Measurements from ENCODE around the gene TFDP2.

The TFDP2 gene

GRCh38 chr3:142124243-142124642, 25.1 kb downstream of the TFDP2 start:
- DNase-seq (ENCODE audit: low read depth), result no peak
- no peak overlapping the region for H3K4me3 ChIP-seq (ENCODE audit: low read length)
- no peak for TF ChIP-seq CTCF (conservative IDR thresholded peaks at IDR 0.05; ENCODE audit: low read depth, low read length)

- TF ChIP-seq CTCF (conservative IDR thresholded peaks at IDR 0.05; ENCODE audit: low read depth, low read length), result no peak
- DNase-seq (ENCODE audit: low read depth), result no peak
- no peak overlapping the region for H3K4me3 ChIP-seq (ENCODE audit: low read length)
Measured at GRCh38 chr3:142120707-142121106, 28.6 kb downstream of the TFDP2 start.

GRCh38 chr3:142118911-142119310, 30.4 kb downstream of the TFDP2 start:
- TF ChIP-seq CTCF (conservative IDR thresholded peaks at IDR 0.05; ENCODE audit: low read depth, low read length), result no peak
- no peak for DNase-seq (ENCODE audit: low read depth)
- H3K4me3 ChIP-seq (ENCODE audit: low read length), result no peak overlapping the region

GRCh38 chr3:142117056-142117851, 32.1 kb downstream of the TFDP2 start:
- TF ChIP-seq CTCF (conservative IDR thresholded peaks at IDR 0.05; ENCODE audit: low read depth, low read length), result no peak
- no peak for DNase-seq (ENCODE audit: low read depth)
- no peak overlapping the region for H3K4me3 ChIP-seq (ENCODE audit: low read length)

GRCh38 chr3:142115867-142116668, 33.3 kb downstream of the TFDP2 start:
- no peak overlapping the region for H3K4me3 ChIP-seq (ENCODE audit: low read length)
- DNase-seq (ENCODE audit: low read depth), result no peak
- no peak for TF ChIP-seq CTCF (conservative IDR thresholded peaks at IDR 0.05; ENCODE audit: low read depth, low read length)

GRCh38 chr3:142112601-142113000, 36.7 kb downstream of the TFDP2 start:
- no peak for DNase-seq (ENCODE audit: low read depth)
- no peak overlapping the region for H3K4me3 ChIP-seq (ENCODE audit: low read length)
- TF ChIP-seq CTCF (conservative IDR thresholded peaks at IDR 0.05; ENCODE audit: low read depth, low read length), result no peak

Data from retinal pigment epithelial cell (primary cell).